NT2/D1 (cell line): ENCODE data around the gene OGFOD3.

Experiments used
- SUZ12 ChIP-seq: IDR thresholded peaks from 2 replicates; pipeline ENCODE4 v1.6.1; 2011; ENCODE audit not compliant: insufficient read length, insufficient read depth; ENCODE audit errors: extremely low read depth
- YY1 ChIP-seq: IDR thresholded peaks from 2 replicates; pipeline ENCODE4 v1.6.1; 2011; ENCODE audit not compliant: insufficient read length, insufficient read depth
- ZNF274 ChIP-seq: IDR thresholded peaks from 2 replicates; pipeline ENCODE4 v1.6.1; 2011; ENCODE audit warnings: mild to moderate bottlenecking, low read depth, low read length

- TF ChIP-seq YY1 = no peak
- no peak for TF ChIP-seq SUZ12
- TF ChIP-seq ZNF274 = no peak
Observed at GRCh38 chr17:82353484-82353883, 64.9 kb downstream of the OGFOD3 start.
